Endodermal cell (in vitro differentiated cells): ENCODE data around the gene GPR39. TPM values are rescaled to one million over a fixed set of nuclear protein-coding genes. Genes with fewer than 3 reads are reported as not detected.

Experiments
- DNase-seq: peaks from one replicate; pipeline ENCODE4 v3.0.0-alpha.2; 2017
- H3K27ac ChIP-seq: 2 replicates; pipeline ENCODE4 v1.5.1; 2013; ENCODE audit warnings: mild to moderate bottlenecking, low read depth, low read length, moderate library complexity
- H3K27me3 ChIP-seq: 2 replicates; pipeline ENCODE4 v1.6.1; 2013; ENCODE audit warnings: mild to moderate bottlenecking, low read length, moderate library complexity; ENCODE audit not compliant: insufficient read depth, control insufficient read depth, poor library complexity, severe bottlenecking
- H3K36me3 ChIP-seq: 2 replicates; pipeline ENCODE4 v1.7.0; 2013; ENCODE audit warnings: mild to moderate bottlenecking, low read length, moderate library complexity; ENCODE audit not compliant: control insufficient read depth, insufficient read depth
- H3K4me1 ChIP-seq: one replicate; pipeline ENCODE4 v1.7.0; 2013; ENCODE audit warnings: low read length; ENCODE audit not compliant: control insufficient read depth, insufficient read depth
- H3K4me3 ChIP-seq: 2 replicates; pipeline ENCODE4 v1.5.1; 2013; ENCODE audit warnings: mild to moderate bottlenecking, low read length, moderate library complexity
- H3K9ac ChIP-seq: 2 replicates; pipeline ENCODE4 v1.6.1; 2013; ENCODE audit warnings: mild to moderate bottlenecking, low read length, moderate library complexity; ENCODE audit not compliant: poor library complexity, severe bottlenecking; ENCODE audit errors: extremely low read depth
- H3K9me3 ChIP-seq: 2 replicates; pipeline ENCODE4 v1.6.1; 2013; ENCODE audit warnings: mild to moderate bottlenecking, low read length, moderate library complexity; ENCODE audit not compliant: control insufficient read depth
- H3K27ac Mint-ChIP-seq: 2 replicates; pipeline ENCODE4 v1.8.0; 2020; ENCODE audit warnings: mixed read lengths
- H3K27me3 Mint-ChIP-seq: 2 replicates; pipeline ENCODE4 v1.8.0; 2021; ENCODE audit warnings: mild to moderate bottlenecking, mixed read lengths; ENCODE audit not compliant: insufficient read depth
- H3K36me3 Mint-ChIP-seq: 2 replicates; pipeline ENCODE4 v1.8.0; 2020; ENCODE audit warnings: low read depth, mixed read lengths
- H3K4me1 Mint-ChIP-seq: 2 replicates; pipeline ENCODE4 v1.8.0; 2020; ENCODE audit warnings: mixed read lengths
- H3K4me3 Mint-ChIP-seq: 2 replicates; pipeline ENCODE4 v1.8.0; 2020; ENCODE audit warnings: mild to moderate bottlenecking, moderate library complexity, mixed read lengths
- H3K9me3 Mint-ChIP-seq: 2 replicates; pipeline ENCODE4 v1.8.0; 2020; ENCODE audit warnings: mild to moderate bottlenecking, mixed read lengths
- WGBS, 2 experiments: methylation state at CpG; one replicate each; pipeline versions ENCODE4 v1.1.5 to v1.1.7; 2013; ENCODE audit warnings: missing lambda C conversion rate in 2 of 2, mixed read lengths in 1 of 2; ENCODE audit not compliant: insufficient coverage in 1 of 2, insufficient read length in 1 of 2; 5-methylcytosine and 5-hydroxymethylcytosine counted together
- total RNA-seq, 2 donors: library from RNA; stranded (reverse); fragmentation: NEBNext Ultra II Directional in 1 of 2; extraction: Animal tissue kit (Norgen Biotek cat#: 25700) in 1 of 2; gene quantifications; 2 replicates in 1 of 2; 3 replicates in 1 of 2; pipeline ENCODE4 v1.2.1, GENCODE V29; 2021
- TF ChIP-seq, protein P1 (sequence below): fragments of 200-600 bp; sonication (generic); conservative IDR thresholded peaks from 2 replicates; pipeline ENCODE4 v1.5.0; 2021; ENCODE audit warnings: antibody characterized with exemption, mild to moderate bottlenecking

Gene GPR39
- total RNA-seq, 2 donors from 2014 or later, result 9.4 to 14.6 TPM

DNA sequence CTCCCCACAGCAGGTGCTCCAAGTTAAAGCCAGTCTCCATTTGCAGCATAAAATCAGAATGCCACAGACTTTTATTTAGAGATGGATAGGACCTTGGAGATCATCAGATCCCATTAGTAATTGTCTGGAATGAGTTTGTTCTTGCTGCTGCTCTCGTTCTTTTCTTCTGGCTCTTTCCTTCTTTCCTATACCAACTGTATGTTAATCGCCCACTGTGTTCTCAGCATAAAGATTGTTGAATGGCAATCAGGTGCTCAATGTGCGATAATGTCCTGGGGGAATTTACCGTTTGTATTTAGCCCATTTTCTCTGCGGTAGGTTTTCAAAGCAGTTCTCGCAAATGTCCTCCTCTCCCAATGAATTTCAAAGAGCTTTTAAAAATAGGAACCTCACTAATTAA lies 3.3 kb downstream of the GPR39 start:
- Histone ChIP-seq H3K9ac (peak overlapping the region; percentile 3), H3K4me1 (peaks cover 15% of the 10 kb centered on the region), H3K36me3 (peaks cover 11% of the 10 kb centered on the region), H3K9me3 (no peaks in the 10 kb centered on the region), H3K4me3 (peak overlapping the region; percentile 84), H3K27me3 (no peaks in the 10 kb centered on the region), H3K27ac (no peak overlapping the region)
- peak overlapping the region; percentile 64 for H3K4me3 Mint-ChIP-seq
- H3K27me3 Mint-ChIP-seq, result peaks cover 6% of the 10 kb centered on the region
- no peaks in the 10 kb centered on the region for H3K9me3 Mint-ChIP-seq
- H3K27ac Mint-ChIP-seq, result peak overlapping the region; percentile 14
- peak; percentile 12 for DNase-seq
- TF ChIP-seq, protein P1, sequence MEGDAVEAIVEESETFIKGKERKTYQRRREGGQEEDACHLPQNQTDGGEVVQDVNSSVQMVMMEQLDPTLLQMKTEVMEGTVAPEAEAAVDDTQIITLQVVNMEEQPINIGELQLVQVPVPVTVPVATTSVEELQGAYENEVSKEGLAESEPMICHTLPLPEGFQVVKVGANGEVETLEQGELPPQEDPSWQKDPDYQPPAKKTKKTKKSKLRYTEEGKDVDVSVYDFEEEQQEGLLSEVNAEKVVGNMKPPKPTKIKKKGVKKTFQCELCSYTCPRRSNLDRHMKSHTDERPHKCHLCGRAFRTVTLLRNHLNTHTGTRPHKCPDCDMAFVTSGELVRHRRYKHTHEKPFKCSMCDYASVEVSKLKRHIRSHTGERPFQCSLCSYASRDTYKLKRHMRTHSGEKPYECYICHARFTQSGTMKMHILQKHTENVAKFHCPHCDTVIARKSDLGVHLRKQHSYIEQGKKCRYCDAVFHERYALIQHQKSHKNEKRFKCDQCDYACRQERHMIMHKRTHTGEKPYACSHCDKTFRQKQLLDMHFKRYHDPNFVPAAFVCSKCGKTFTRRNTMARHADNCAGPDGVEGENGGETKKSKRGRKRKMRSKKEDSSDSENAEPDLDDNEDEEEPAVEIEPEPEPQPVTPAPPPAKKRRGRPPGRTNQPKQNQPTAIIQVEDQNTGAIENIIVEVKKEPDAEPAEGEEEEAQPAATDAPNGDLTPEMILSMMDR, result no peak
- no peaks in the 10 kb centered on the region for H3K36me3 Mint-ChIP-seq
- WGBS, 2 experiments, result 50 to 55% methylated on average over 3 to 6 of the region's 6 CpGs
- H3K4me1 Mint-ChIP-seq, result peaks cover 57% of the 10 kb centered on the region

DNA sequence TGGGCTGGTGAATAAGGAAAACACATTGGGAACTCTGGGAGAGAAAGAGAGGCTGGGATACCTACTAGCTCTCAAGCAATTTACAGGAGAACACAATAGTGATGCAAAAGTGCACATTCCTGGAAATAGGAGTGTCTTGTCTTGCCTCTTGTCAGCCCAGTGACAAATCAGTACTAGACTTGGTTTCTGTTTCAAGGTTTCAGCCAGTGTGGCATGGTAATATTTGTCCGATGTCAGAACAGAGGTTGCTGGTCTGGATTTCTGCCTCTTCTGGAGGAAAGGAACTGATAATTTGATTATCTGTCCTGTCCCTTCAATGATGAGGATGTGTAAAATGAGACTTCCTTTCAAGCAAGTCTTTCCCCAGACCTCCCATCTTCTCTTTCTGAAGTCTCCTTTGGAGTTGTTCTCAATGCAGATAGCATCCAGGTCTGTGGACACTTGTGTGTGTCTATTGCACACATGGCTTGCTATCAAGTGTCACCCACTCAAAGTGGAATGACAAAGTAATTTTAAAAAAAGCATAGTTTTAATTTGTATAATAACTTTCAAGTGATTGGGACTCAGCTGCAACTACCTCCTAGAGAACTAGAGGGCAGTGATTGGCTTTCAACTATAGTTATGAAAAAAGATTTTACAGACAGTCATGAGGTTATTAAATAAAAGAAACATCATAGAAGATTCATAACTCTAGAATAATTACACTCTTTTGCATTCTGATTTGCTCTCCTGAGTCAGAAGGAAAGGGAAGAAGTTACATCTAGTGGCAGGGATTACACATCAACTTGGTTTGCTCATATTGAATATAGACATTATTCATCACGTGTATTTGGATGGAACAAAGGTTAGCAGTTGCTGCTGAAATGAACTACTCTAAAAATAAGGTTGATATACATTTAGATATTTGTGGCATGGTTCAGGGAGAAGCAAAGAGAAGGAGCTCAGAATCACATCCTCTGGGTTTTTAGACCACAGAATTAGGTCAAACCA lies 4.5 kb downstream of the GPR39 start:
- Mint-ChIP-seq H3K27me3 (no peaks in the 10 kb centered on the region), H3K4me3 (peak overlapping the region; percentile 64), H3K4me1 (peaks cover 51% of the 10 kb centered on the region), H3K9me3 (no peaks in the 10 kb centered on the region), H3K36me3 (no peaks in the 10 kb centered on the region), H3K27ac (no peak overlapping the region)
- Histone ChIP-seq H3K36me3 (peaks cover 11% of the 10 kb centered on the region), H3K4me3 (peak overlapping the region; percentile 84), H3K27me3 (no peaks in the 10 kb centered on the region), H3K4me1 (peaks cover 8% of the 10 kb centered on the region), H3K27ac (no peak overlapping the region), H3K9me3 (no peaks in the 10 kb centered on the region), H3K9ac (peak overlapping the region; percentile 3)
- TF ChIP-seq, protein P1, result peak; percentile 28
- WGBS, 2 experiments, result 94% methylated on average over 2 of the region's 2 CpGs; no CpG with 5 or more reads in 1 of the 2 experiments
- peak; percentile 26 for DNase-seq

DNA sequence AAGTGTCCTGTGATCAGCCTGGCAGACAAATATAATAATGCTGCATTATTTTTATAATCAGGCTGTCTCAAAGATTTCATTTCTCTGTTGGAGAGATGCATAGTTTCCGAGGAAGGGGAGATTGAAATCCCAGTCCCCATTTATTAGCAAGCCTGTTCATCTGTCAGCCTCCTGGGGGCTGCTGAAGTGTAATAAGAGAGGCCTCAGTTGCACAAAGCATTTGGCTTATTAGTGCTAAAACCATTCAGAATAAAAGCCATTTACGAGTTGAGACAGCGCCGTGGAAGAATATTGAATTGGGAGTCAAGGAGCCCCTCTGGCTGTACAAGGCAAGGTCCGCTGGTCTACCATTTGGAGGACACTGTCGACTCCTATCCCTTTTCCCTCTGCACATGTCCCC lies 6.1 kb downstream of the GPR39 start:
- no peaks in the 10 kb centered on the region for H3K27me3 ChIP-seq

More for the DNA sequence above, 6.1 kb downstream of the GPR39 start:
- peaks cover 43% of the 10 kb centered on the region for H3K4me1 Mint-ChIP-seq
- Histone ChIP-seq H3K27ac (peak overlapping the region; percentile 46), H3K36me3 (peaks cover 11% of the 10 kb centered on the region), H3K9me3 (no peaks in the 10 kb centered on the region), H3K4me3 (peak overlapping the region; percentile 61), H3K9ac (no peak overlapping the region), H3K4me1 (peaks cover 8% of the 10 kb centered on the region)
- H3K4me3 Mint-ChIP-seq, result no peak overlapping the region
- no peaks in the 10 kb centered on the region for H3K36me3 Mint-ChIP-seq
- no peak for DNase-seq
- TF ChIP-seq, protein P1, result no peak
- 94 to 98% methylated on average over 5 to 6 of the region's 6 CpGs for WGBS, 2 experiments
- H3K27me3 Mint-ChIP-seq, result no peaks in the 10 kb centered on the region
- no peaks in the 10 kb centered on the region for H3K9me3 Mint-ChIP-seq
- no peak overlapping the region for H3K27ac Mint-ChIP-seq
